Loucy (cell line): ENCODE data around the gene RUSF1.
A peak's percentile ranks its signal among the peaks of the same experiment; 100 is the strongest.

Source experiments
- EZH2phosphoT487 ChIP-seq: fragments of 200-600 bp; IDR thresholded peaks from 2 replicates; pipeline ENCODE4 v1.6.1; 2018; ENCODE audit warnings: antibody characterized with exemption, mild to moderate bottlenecking, moderate library complexity, borderline replicate concordance
- TF ChIP-seq, protein P1 (sequence below): fragments of 200-600 bp; sonication (generic); conservative IDR thresholded peaks from 2 replicates; pipeline ENCODE4 v1.5.1; 2014; ENCODE audit warnings: mild to moderate bottlenecking, antibody characterized with exemption, low read length

DNA sequence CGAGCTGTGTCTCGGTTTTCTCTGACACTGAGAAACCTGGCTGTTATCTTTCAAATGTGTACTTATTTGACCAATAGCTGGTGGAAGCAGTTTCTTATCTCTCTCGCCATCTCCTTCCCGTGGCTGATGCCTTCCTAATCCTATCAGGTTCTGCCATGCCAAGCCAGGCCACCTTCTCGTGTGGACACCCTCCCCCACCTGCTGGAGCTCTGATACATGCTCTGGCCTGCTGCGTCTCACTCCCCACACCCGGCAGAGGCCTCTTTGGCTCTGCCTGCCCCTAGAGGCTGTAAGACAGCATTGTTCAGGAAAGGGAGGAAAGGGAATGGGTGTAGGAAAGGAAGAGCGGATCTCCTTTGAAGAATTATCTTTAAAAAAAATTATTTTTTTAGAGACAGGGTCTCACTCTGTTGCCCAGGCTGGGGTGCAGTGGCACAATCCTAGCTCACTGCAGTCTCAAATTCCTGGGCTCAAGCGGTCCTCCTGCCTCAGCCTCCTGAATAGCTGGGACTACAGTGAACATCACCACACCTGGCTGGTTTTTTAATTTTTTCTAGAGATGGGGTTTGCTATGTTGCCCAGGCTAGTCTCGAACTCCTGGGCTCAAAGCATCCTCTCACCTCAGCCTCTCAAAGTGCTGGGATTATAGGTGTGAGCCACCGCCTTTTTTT lies 56.4 kb downstream of the RUSF1 start:
- TF ChIP-seq, protein P1, sequence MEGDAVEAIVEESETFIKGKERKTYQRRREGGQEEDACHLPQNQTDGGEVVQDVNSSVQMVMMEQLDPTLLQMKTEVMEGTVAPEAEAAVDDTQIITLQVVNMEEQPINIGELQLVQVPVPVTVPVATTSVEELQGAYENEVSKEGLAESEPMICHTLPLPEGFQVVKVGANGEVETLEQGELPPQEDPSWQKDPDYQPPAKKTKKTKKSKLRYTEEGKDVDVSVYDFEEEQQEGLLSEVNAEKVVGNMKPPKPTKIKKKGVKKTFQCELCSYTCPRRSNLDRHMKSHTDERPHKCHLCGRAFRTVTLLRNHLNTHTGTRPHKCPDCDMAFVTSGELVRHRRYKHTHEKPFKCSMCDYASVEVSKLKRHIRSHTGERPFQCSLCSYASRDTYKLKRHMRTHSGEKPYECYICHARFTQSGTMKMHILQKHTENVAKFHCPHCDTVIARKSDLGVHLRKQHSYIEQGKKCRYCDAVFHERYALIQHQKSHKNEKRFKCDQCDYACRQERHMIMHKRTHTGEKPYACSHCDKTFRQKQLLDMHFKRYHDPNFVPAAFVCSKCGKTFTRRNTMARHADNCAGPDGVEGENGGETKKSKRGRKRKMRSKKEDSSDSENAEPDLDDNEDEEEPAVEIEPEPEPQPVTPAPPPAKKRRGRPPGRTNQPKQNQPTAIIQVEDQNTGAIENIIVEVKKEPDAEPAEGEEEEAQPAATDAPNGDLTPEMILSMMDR, result peak; percentile 64
- TF ChIP-seq EZH2phosphoT487, result no peak
